HepG2 (cell line): ENCODE measurements around the gene IRF4. TPM values are rescaled to one million over a fixed set of nuclear protein-coding genes. Genes with fewer than 3 reads are reported as not detected.

Experiments
- ADNP ChIP-seq: sonication (generic); formaldehyde crosslinking; IDR thresholded peaks from 2 replicates; pipeline ENCODE4 v1.4.0; 2020; ENCODE audit warnings: missing genetic modification reagents
- CENPT ChIP-seq: sonication (generic); formaldehyde crosslinking; IDR thresholded peaks from 2 replicates; pipeline ENCODE4 v1.8.0; 2022; ENCODE audit warnings: low read depth, mild to moderate bottlenecking, moderate library complexity, missing genetic modification reagents
- ELK4 ChIP-seq: sonication (generic); formaldehyde crosslinking; IDR thresholded peaks from 2 replicates; pipeline ENCODE4 v1.9.0; 2021; ENCODE audit warnings: missing genetic modification reagents, borderline replicate concordance
- FOXA1 ChIP-seq, 2 experiments: fragments of 450-650 bp in 1 of 2; sonication (generic) in 1 of 2; formaldehyde crosslinking in 1 of 2; IDR thresholded peaks; 2 replicates each; pipeline versions ENCODE4 v1.4.0 to v1.6.1; 2016 to 2020; ENCODE audit warnings: missing genetic modification reagents in 1 of 2
- HDAC2 ChIP-seq: sonication (generic); formaldehyde crosslinking; IDR thresholded peaks from 2 replicates; pipeline ENCODE4 v1.4.0; 2020; ENCODE audit warnings: missing genetic modification reagents
- HHEX ChIP-seq: IDR thresholded peaks from 2 replicates; pipeline ENCODE4 v1.6.1; 2016; ENCODE audit warnings: control low read depth
- KLF13 ChIP-seq: sonication (generic); formaldehyde crosslinking; IDR thresholded peaks from 2 replicates; pipeline ENCODE4 v1.4.0; 2020; ENCODE audit warnings: mild to moderate bottlenecking, missing genetic modification reagents
- MAFF ChIP-seq: IDR thresholded peaks from 2 replicates; pipeline ENCODE4 v1.6.1; 2011; ENCODE audit warnings: low read depth, low read length, improper control_type of control experiment
- NFATC3 ChIP-seq: sonication (generic); formaldehyde crosslinking; IDR thresholded peaks from 2 replicates; pipeline ENCODE4 v1.5.1; 2020; ENCODE audit warnings: mild to moderate bottlenecking, missing genetic modification reagents
- NRL ChIP-seq: sonication (generic); formaldehyde crosslinking; IDR thresholded peaks from 2 replicates; pipeline ENCODE4 v1.5.0; 2020; ENCODE audit warnings: missing genetic modification reagents, mild to moderate bottlenecking, moderate library complexity, borderline replicate concordance
- PCBP2 ChIP-seq: fragments of 200-400 bp; formaldehyde crosslinking; optimal IDR thresholded peaks from 2 replicates; pipeline ENCODE3; 2018; ENCODE audit warnings: low read length, low read depth; ENCODE audit not compliant: poor library complexity, severe bottlenecking
- RARA ChIP-seq: IDR thresholded peaks from 2 replicates; pipeline ENCODE4 v1.6.1; 2016; ENCODE audit warnings: missing genetic modification reagents, missing compliant biosample characterization
- SP4 ChIP-seq: sonication (generic); formaldehyde crosslinking; IDR thresholded peaks from 2 replicates; pipeline ENCODE4 v1.8.1; 2023; ENCODE audit warnings: mild to moderate bottlenecking, missing genetic modification reagents
- SRSF9 ChIP-seq: fragments of 200-400 bp; formaldehyde crosslinking; IDR thresholded peaks from 2 replicates; pipeline ENCODE4 v1.6.1; 2018; ENCODE audit warnings: borderline replicate concordance, mild to moderate bottlenecking, low read depth, low read length; ENCODE audit not compliant: insufficient read depth, poor library complexity, severe bottlenecking
- ZFAT ChIP-seq: sonication (generic); formaldehyde crosslinking; conservative IDR thresholded peaks from 2 replicates; pipeline ENCODE4 v1.8.1; 2023; ENCODE audit warnings: missing genetic modification reagents, inconsistent platforms
- ZNF263 ChIP-seq: sonication (generic); formaldehyde crosslinking; IDR thresholded peaks from 2 replicates; pipeline ENCODE4 v1.4.0; 2020; ENCODE audit warnings: missing genetic modification reagents
- ZNF382 ChIP-seq: sonication (generic); formaldehyde crosslinking; IDR thresholded peaks from 2 replicates; pipeline ENCODE4 v1.5.0; 2020; ENCODE audit warnings: missing genetic modification reagents, mild to moderate bottlenecking, borderline replicate concordance
- ZNF451 ChIP-seq: sonication (generic); formaldehyde crosslinking; IDR thresholded peaks from 2 replicates; pipeline ENCODE4 v1.5.0; 2020; ENCODE audit warnings: mild to moderate bottlenecking, missing genetic modification reagents
- ZNF530 ChIP-seq: sonication (generic); formaldehyde crosslinking; IDR thresholded peaks from 2 replicates; pipeline ENCODE4 v1.5.0; 2020; ENCODE audit warnings: low read depth, mild to moderate bottlenecking, missing genetic modification reagents
- ZNF572 ChIP-seq: sonication (generic); formaldehyde crosslinking; IDR thresholded peaks from 2 replicates; pipeline ENCODE4 v1.5.1; 2020; ENCODE audit warnings: mild to moderate bottlenecking, missing genetic modification reagents
- ZNF576 ChIP-seq: sonication (generic); formaldehyde crosslinking; IDR thresholded peaks from 2 replicates; pipeline ENCODE4 v1.4.0; 2020; ENCODE audit warnings: mild to moderate bottlenecking, missing genetic modification reagents
- ZNF737 ChIP-seq: sonication (generic); formaldehyde crosslinking; IDR thresholded peaks from 2 replicates; pipeline ENCODE4 v1.5.0; 2020; ENCODE audit warnings: missing genetic modification reagents, mild to moderate bottlenecking, borderline replicate concordance
- ZNF776 ChIP-seq: sonication (generic); formaldehyde crosslinking; IDR thresholded peaks from 2 replicates; pipeline ENCODE4 v1.4.0; 2020; ENCODE audit warnings: mild to moderate bottlenecking, missing genetic modification reagents
- ZNF83 ChIP-seq: sonication (generic); formaldehyde crosslinking; IDR thresholded peaks from 2 replicates; pipeline ENCODE4 v1.4.0; 2020; ENCODE audit warnings: missing genetic modification reagents, mild to moderate bottlenecking, borderline replicate concordance
- polyA plus RNA-seq, 8 experiments: library from polyadenylated mRNA; depleted of rRNA in 3 of 8; stranded (reverse) in 7 of 8; unstranded in 1 of 8; fragments of >200 nt; fragmentation: Illumina TruSeq in 4 of 8; extraction: Trizol in 4 of 8; gene quantifications; 2 replicates each; pipeline versions ENCODE4 v1.2.1 to v1.2.3, GENCODE V29; 2011 to 2016; ENCODE audit warnings: low read depth in 4 of 8, missing spikeins in 1 of 8, mixed read lengths in 1 of 8; ENCODE audit not compliant: insufficient read depth in 1 of 8
- total RNA-seq, 5 experiments: library from RNA; depleted of rRNA; stranded (reverse); fragments of >200 nt; fragmentation: Illumina TruSeq; extraction: Trizol; gene quantifications; 2 replicates each; pipeline ENCODE4 v1.2.3, GENCODE V29; 2016; ENCODE audit warnings: low read depth in 1 of 5
- TF ChIP-seq, protein P1 (sequence below): sonication (generic); formaldehyde crosslinking; IDR thresholded peaks from 2 replicates; pipeline ENCODE4 v1.4.0; 2020; ENCODE audit warnings: missing genetic modification reagents; ENCODE audit errors: not compliant biosample characterization
- TF ChIP-seq, protein P2 (sequence below): sonication (generic); formaldehyde crosslinking; IDR thresholded peaks from 2 replicates; pipeline ENCODE4 v1.8.1; 2023; ENCODE audit warnings: mild to moderate bottlenecking, inconsistent platforms, moderate library complexity, missing genetic modification reagents, borderline replicate concordance
- TF ChIP-seq, protein P3 (sequence below): sonication (generic); formaldehyde crosslinking; IDR thresholded peaks from 2 replicates; pipeline ENCODE4 v1.4.0; 2020; ENCODE audit warnings: low read depth, mild to moderate bottlenecking, missing genetic modification reagents

The IRF4 gene
- total and polyA plus RNA-seq, 2 of the 13 experiments (the other 11 are each of a cell fraction or from before 2014, with no cell fraction given) = 0.07 to 0.09 TPM

DNA sequence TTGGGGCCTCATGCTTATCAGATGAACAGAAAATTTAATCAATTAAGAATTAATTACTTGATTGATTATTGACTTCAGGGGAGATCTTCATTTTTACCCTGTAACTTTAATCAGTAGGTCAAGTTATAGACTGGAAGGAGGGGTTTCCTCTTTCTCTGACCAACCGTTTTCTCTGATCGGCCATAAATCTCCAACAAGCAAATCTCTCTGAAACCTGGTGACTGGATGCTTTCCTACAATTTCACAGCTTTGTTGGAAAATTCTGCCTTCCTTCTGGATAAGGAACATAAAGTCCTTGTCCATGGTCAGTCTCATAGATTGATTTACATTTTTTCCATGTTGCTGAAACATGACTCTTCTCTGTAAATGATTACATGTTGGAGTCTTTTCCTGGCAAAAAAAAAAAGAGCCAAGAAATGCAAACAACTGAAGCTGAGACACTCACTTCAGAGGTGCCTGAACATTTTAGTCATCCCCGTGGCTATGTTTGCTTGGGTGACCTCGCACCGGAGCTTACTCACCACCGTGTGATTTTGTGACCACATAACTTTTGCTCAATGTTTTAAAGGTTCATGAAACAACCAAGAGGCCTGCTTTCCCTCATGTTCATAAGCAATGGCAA is 31.0 kb downstream of the IRF4 start (continued):
- TF ChIP-seq ZNF576 = no peak
- no peak for TF ChIP-seq ZFAT (CRISPR knock-in tag)
- TF ChIP-seq, protein P1, sequence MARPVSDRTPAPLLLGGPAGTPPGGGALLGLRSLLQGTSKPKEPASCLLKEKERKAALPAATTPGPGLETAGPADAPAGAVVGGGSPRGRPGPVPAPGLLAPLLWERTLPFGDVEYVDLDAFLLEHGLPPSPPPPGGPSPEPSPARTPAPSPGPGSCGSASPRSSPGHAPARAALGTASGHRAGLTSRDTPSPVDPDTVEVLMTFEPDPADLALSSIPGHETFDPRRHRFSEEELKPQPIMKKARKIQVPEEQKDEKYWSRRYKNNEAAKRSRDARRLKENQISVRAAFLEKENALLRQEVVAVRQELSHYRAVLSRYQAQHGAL = no peak
- no peak; the same call in 1 of the 2 replicates for TF ChIP-seq HDAC2 (CRISPR knock-in tag)
- no peak for TF ChIP-seq ZNF737 (CRISPR knock-in tag)
- no peak for TF ChIP-seq ZNF382
- TF ChIP-seq ZNF451 (CRISPR knock-in tag) = no peak
- TF ChIP-seq ZNF776 (CRISPR knock-in tag) = no peak
- no peak for TF ChIP-seq ZNF572 (CRISPR knock-in tag)
- 0 out of 2 replicates have a peak, but pooled peaks have one; percentile 0 for TF ChIP-seq MAFF
- TF ChIP-seq KLF13 (CRISPR knock-in tag) = no peak
- no peak for TF ChIP-seq NFATC3 (CRISPR knock-in tag)
- TF ChIP-seq, protein P2, sequence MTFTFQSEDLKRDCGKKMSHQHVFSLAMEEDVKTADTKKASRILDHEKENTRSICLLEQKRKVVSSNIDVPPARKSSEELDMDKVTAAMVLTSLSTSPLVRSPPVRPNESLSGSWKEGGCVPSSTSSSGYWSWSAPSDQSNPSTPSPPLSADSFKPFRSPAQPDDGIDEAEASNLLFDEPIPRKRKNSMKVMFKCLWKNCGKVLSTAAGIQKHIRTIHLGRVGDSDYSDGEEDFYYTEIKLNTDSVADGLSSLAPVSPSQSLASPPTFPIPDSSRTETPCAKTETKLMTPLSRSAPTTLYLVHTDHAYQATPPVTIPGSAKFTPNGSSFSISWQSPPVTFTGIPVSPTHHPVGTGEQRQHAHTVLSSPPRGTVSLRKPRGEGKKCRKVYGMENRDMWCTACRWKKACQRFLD (CRISPR knock-in tag) = no peak
- TF ChIP-seq CENPT = no peak
- no peak for TF ChIP-seq ZNF263
- TF ChIP-seq ZNF530 = no peak
- TF ChIP-seq FOXA1 (IDR thresholded peaks at IDR 0.05) = no peak
- peak; percentile 59 for TF ChIP-seq FOXA1 (CRISPR knock-in tag; IDR thresholded peaks at IDR 0.05)
- TF ChIP-seq SRSF9 = no peak
- no peak for TF ChIP-seq SP4 (CRISPR knock-in tag)
- TF ChIP-seq RARA = peak; percentile 72
- no peak for TF ChIP-seq ZNF83 (CRISPR knock-in tag)
- TF ChIP-seq ELK4 (CRISPR knock-in tag) = no peak
- no peak for TF ChIP-seq NRL
- TF ChIP-seq ADNP (CRISPR knock-in tag) = no peak
- TF ChIP-seq, protein P3, sequence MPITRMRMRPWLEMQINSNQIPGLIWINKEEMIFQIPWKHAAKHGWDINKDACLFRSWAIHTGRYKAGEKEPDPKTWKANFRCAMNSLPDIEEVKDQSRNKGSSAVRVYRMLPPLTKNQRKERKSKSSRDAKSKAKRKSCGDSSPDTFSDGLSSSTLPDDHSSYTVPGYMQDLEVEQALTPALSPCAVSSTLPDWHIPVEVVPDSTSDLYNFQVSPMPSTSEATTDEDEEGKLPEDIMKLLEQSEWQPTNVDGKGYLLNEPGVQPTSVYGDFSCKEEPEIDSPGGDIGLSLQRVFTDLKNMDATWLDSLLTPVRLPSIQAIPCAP = no peak
- TF ChIP-seq PCBP2 = no peak
- no peak for TF ChIP-seq HHEX
